DND-41 (cell line): ENCODE data around the gene OPRL1.

Experiments
- EZH2 ChIP-seq: IDR thresholded peaks from 3 replicates; pipeline ENCODE4 v1.6.1; 2012; ENCODE audit warnings: borderline replicate concordance, low read depth, mild to moderate bottlenecking, moderate library complexity, low read length, inconsistent platforms; ENCODE audit not compliant: severe bottlenecking
- TF ChIP-seq, protein P1 (sequence below): IDR thresholded peaks from 2 replicates; pipeline ENCODE4 v1.5.1; 2012; ENCODE audit warnings: borderline replicate concordance, low read length, moderate library complexity, mild to moderate bottlenecking; ENCODE audit not compliant: poor library complexity, severe bottlenecking; ENCODE audit errors: extremely low read depth

- TF ChIP-seq, protein P1, sequence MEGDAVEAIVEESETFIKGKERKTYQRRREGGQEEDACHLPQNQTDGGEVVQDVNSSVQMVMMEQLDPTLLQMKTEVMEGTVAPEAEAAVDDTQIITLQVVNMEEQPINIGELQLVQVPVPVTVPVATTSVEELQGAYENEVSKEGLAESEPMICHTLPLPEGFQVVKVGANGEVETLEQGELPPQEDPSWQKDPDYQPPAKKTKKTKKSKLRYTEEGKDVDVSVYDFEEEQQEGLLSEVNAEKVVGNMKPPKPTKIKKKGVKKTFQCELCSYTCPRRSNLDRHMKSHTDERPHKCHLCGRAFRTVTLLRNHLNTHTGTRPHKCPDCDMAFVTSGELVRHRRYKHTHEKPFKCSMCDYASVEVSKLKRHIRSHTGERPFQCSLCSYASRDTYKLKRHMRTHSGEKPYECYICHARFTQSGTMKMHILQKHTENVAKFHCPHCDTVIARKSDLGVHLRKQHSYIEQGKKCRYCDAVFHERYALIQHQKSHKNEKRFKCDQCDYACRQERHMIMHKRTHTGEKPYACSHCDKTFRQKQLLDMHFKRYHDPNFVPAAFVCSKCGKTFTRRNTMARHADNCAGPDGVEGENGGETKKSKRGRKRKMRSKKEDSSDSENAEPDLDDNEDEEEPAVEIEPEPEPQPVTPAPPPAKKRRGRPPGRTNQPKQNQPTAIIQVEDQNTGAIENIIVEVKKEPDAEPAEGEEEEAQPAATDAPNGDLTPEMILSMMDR: no peak
- no peak for TF ChIP-seq EZH2
These were observed 3.6 kb upstream of the OPRL1 start for GRCh38 chr20:64076061-64076997.
